ENCODE results near the gene PRKACG. TPM values are rescaled to one million over a fixed set of nuclear protein-coding genes. Genes with fewer than 3 reads are reported as not detected.

Gene PRKACG
- not detected for total RNA-seq

- Histone ChIP-seq H3K9me3 (no peaks in the 10 kb centered on the region), H3K4me3 (no peak within 1 kb of the TSS), H3K36me3 (peaks cover 0 to 4% (median 0%) of the 10 kb centered on the region in 4 donors), H3K27me3 (no peaks in the 10 kb centered on the region), H3K4me1 (no peaks in the 10 kb centered on the region), H3K27ac (no peak within 1 kb of the TSS)
- WGBS, 2 donors, result 97% methylated on average over 25 to 26 of the region's 29 CpGs
- ATAC-seq (ENCODE audit: low FRiP score in 2 of 2) (no peak), DNase-seq (peak in 1 of 2 donors; percentile 45)
- TF ChIP-seq POLR2A (IDR thresholded peaks at IDR 0.05) (no peak), POLR2AphosphoS5 (IDR thresholded peaks at IDR 0.05) (no peak), CTCF (IDR thresholded peaks at IDR 0.05) (no peak), EP300 (IDR thresholded peaks at IDR 0.05) (no peak)
These were observed at the start of gene PRKACG for GRCh38 chr9:69014013-69014412. Gene PRKACG, minus strand, starts transcription at chr9:69014113. Its CDS starts 21 bp downstream, at chr9:69014092.

DNA sequence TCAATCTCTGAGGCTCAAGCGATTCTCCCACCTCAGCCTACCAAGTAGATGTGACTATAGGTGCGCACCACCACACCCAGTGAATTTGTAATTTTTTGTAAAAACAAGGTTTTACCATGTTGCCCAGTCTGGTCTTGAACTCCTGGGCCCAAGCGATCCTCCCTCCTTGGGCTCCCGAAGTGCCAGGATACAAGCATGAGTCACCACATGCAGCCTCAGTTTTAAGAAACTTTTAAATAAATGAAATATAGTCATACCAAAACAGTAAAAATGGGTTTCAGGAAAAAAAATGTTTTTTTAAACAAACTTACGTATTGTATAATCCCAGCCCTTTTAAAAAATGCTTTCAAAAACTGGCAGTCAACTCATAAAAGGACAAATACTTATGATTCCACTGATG lies 48.3 kb upstream of the PRKACG start:
- H3K4me3 ChIP-seq, result no peak overlapping the region
- no peak for ATAC-seq (ENCODE audit: low FRiP score in 2 of 2)
- no peak for TF ChIP-seq EP300 (IDR thresholded peaks at IDR 0.05)
- TF ChIP-seq CTCF (IDR thresholded peaks at IDR 0.05), result no peak
- no peak for TF ChIP-seq POLR2A (IDR thresholded peaks at IDR 0.05)
- TF ChIP-seq POLR2AphosphoS5 (IDR thresholded peaks at IDR 0.05), result no peak
- H3K27me3 ChIP-seq, result no peaks in the 10 kb centered on the region
- no peaks in the 10 kb centered on the region for H3K9me3 ChIP-seq
- 95 to 98% methylated on average over 5 of the region's 5 CpGs for WGBS, 2 donors
- no peak overlapping the region for H3K27ac ChIP-seq
- no peak for DNase-seq
- H3K36me3 ChIP-seq, result peaks cover 0 to 13% (median 2%) of the 10 kb centered on the region in 4 donors
- no peaks in the 10 kb centered on the region for H3K4me1 ChIP-seq

DNA sequence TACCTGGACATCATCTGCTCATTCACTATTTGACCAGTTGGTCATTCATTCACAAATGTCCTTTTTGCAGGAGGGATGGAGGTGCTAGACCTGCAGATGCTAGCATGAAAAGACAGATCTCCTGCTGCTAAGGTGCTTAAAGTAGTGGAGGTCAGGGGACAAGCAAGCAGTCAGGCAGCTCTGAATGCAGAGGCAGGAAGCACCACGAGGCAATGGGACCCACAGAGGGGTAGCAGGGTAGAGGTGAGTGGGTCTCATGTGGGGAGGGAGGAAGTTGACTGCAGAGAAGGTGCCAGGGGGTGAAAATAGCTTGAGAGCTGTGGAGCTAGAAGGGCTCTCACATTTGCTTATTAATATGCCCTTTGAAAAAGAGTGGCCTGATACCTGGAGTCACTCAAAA lies 46.9 kb upstream of the PRKACG start:
- Histone ChIP-seq H3K27ac (no peak overlapping the region), H3K4me3 (no peak overlapping the region), H3K9me3 (no peaks in the 10 kb centered on the region), H3K4me1 (no peaks in the 10 kb centered on the region), H3K36me3 (peaks cover 0 to 9% (median 2%) of the 10 kb centered on the region in 4 donors), H3K27me3 (no peaks in the 10 kb centered on the region)
- TF ChIP-seq CTCF (IDR thresholded peaks at IDR 0.05) (no peak), EP300 (IDR thresholded peaks at IDR 0.05) (no peak), POLR2AphosphoS5 (IDR thresholded peaks at IDR 0.05) (no peak), POLR2A (IDR thresholded peaks at IDR 0.05) (no peak)
- DNase-seq (no peak), ATAC-seq (ENCODE audit: low FRiP score in 2 of 2) (no peak)
- WGBS, 2 donors, result 14 to 26% methylated on average over 1 of the region's 1 CpG

GRCh38 chr9:69058101-69058500 lies 44.2 kb upstream of the PRKACG start:
- peak in 1 of 2 donors; percentile 29 for ATAC-seq (ENCODE audit: low FRiP score in 2 of 2)
- Histone ChIP-seq H3K27me3 (no peaks in the 10 kb centered on the region), H3K36me3 (peaks cover 0 to 4% (median 0%) of the 10 kb centered on the region in 4 donors), H3K4me1 (peaks cover 0 to 15% (median 8%) of the 10 kb centered on the region in 4 donors), H3K9me3 (no peaks in the 10 kb centered on the region), H3K4me3 (no peak overlapping the region), H3K27ac (no peak overlapping the region)
- TF ChIP-seq POLR2AphosphoS5 (IDR thresholded peaks at IDR 0.05) (peak in 1 of 2 donors; percentile 37), POLR2A (IDR thresholded peaks at IDR 0.05) (no peak), EP300 (IDR thresholded peaks at IDR 0.05) (peak in 2 of 4 donors; percentile 26 to 29)
- DNase-seq, result peak in 1 of 2 donors; percentile 33
- WGBS, 2 donors, result 70 to 84% methylated on average over 2 of the region's 2 CpGs

- Histone ChIP-seq H3K36me3 (peaks cover 0 to 4% (median 0%) of the 10 kb centered on the region in 4 donors), H3K4me1 (peaks cover 0 to 15% (median 8%) of the 10 kb centered on the region in 4 donors), H3K4me3 (no peak overlapping the region), H3K9me3 (no peaks in the 10 kb centered on the region), H3K27me3 (no peaks in the 10 kb centered on the region), H3K27ac (peak overlapping the region in 1 of 4 donors; percentile 35)
- WGBS, 2 donors, result 92 to 97% methylated on average over 4 of the region's 4 CpGs
- DNase-seq (no peak), ATAC-seq (ENCODE audit: low FRiP score in 2 of 2) (no peak)
- TF ChIP-seq CTCF (IDR thresholded peaks at IDR 0.05) (no peak), POLR2AphosphoS5 (IDR thresholded peaks at IDR 0.05) (no peak), POLR2A (IDR thresholded peaks at IDR 0.05) (no peak), EP300 (IDR thresholded peaks at IDR 0.05) (no peak)
These were observed 42.4 kb upstream of the PRKACG start for GRCh38 chr9:69056191-69056815.
